ENCODE data around the gene ZNF488.
"Not testable (repeated sequence)": the region's sequence is repeated elsewhere in the genome, so short reads cannot be mapped to it uniquely, and the experiment has no call there.

The ZNF488 gene

GRCh38 chr10:47409866-47410256, 25.8 kb upstream of the ZNF488 start:
- DNase-seq (ENCODE audit: low read depth, low spot score): no peak

DNA sequence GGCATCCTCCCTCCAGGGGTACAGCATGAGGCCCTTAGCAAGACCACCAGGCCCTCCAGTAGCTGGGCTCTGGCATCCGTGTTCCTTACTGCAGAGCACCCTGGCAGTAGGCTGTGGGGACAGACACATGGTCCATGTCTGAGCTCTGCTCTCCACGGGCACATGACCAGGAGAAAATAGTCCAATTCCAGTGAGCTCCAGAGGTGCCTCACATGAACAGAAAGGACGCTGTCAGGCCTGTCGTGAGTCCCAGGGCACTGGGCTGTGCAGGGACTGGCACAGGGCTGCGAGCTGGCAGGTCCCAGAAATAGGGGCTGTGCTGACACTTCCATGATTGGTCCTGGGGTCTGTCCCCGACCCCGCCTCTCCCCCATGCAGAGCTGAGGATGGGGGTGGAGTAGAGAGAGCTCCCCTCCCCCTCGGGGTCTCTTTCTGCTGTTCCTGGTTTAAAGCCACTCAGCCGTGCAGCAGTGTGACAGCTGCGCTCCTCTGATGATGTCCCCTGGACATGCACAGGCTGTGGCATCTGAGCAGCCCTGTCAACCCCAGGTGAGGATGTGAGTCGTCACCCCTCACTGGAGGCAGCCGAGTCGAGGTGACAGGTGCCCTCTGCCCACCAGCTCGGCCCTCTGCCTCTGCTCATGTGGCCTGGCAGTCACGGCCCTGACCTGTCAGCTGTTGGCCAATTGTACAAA, 25.2 kb upstream of the ZNF488 start:
- DNase-seq (ENCODE audit: low read depth, low spot score): no peak

DNA sequence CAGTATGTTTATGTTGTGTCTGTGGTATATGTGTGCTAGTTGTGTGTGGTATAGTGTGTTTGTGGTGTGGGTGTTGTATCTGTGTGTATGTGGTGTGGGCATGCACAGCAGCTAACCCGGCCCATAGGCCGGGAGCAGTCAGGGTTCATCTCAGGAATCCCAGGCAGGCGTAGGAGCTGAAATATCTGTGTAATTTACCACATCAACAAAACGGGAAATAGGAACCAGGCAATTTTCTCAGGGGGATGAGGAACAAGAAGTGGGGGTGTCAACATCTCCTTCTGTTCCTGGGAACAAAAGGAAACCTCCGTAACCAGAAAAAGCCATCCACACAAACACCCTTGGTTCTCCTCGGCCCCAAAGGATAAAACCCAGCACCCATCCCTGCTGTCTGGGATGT, 24.5 kb upstream of the ZNF488 start:
- DNase-seq (ENCODE audit: low read depth, low spot score): no peak

GRCh38 chr10:47406870-47407691, 23.0 kb upstream of the ZNF488 start:
- no peak for DNase-seq (ENCODE audit: low read depth, low spot score)

- no peak for DNase-seq (ENCODE audit: low read depth, low spot score)
These were observed 22.4 kb upstream of the ZNF488 start for GRCh38 chr10:47406548-47406869.

DNA sequence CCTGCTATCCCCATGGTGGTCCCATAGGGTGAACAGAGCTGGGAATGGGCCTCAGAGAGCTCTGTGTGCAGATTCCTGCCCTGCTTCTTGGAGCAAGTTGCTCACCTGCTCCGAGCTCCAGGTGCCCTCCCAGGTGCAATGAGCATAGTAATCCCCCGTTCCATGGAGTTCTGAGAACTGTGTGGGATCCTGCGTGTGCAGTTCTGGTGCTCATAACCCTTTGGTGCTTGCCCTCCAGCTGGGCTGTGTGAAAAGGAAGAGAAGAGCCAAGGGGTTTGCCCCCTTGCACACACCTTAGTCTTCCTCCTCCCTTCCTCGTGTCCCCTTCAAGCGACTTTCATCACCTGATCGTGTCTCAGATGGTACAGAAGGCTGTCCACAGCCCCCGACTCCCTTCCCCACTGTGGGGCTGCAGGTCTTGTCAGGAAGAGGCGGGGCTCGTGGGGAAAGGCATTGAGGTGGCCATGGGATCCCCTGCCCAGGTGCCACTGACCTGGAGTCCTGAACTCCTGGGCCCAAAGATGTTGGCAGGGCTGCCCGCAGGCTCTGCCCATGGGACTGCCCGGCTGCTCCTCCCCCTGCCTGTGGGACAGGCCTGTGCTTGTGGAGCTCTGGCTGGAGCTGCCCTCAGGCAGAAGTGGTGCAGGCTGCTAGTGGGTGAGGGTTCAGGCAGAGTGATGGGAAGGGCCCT, 21.9 kb upstream of the ZNF488 start:
- no peak for DNase-seq (ENCODE audit: low read depth, low spot score)

GRCh38 chr10:47404937-47405336, 20.8 kb upstream of the ZNF488 start:
- no peak for DNase-seq (ENCODE audit: low read depth, low spot score)

- no peak for DNase-seq (ENCODE audit: low read depth, low spot score)
These were observed 20.4 kb upstream of the ZNF488 start for GRCh38 chr10:47404446-47404845.

DNA sequence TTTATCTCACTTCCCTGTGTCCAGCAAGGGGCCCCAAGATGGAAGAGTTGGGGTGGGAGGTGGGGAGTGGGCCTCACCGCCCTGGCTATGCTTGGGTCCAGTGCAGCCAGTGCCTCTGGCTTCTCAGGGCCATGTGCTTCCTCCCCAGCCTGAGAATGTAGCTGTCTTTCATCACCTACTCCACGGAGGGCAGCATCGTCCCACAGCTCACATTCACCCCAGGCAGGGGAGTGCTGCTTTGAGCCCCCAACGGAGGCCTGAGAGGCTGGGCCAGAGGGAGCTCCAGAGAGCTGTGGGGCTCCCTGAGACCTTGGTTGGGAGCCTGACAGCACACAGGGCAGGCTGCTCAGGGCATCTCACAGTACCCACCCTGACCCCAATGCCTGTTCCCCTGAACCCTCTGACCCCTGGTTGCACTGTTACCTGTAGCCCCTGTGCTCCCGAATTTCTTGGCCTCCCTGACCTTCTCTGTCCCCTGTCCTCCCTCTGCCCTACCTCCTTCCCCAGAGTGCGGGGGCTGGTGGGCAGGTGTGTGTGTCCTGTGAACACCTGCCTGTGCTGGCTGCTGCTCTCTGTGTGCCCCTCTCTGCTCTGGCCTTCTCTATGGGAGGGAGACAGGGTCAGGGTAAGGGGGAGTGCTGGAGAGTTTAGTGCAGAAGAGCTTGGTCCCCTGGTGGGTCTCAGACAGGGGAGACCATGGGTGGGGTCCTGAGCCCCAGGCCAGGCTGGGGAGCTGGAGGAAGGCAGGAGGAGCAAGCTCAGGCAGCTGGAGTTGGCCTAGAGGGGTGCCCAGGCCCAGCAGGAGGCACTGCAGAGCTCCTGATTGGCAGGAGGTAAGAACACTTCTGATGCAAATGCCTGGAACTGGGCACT, 19.6 kb upstream of the ZNF488 start:
- no peak for DNase-seq (ENCODE audit: low read depth, low spot score)

GRCh38 chr10:47402641-47403301, 18.7 kb upstream of the ZNF488 start:
- DNase-seq (ENCODE audit: low read depth, low spot score): peak; percentile 67

GRCh38 chr10:47401874-47402640, 18.0 kb upstream of the ZNF488 start:
- no peak for DNase-seq (ENCODE audit: low read depth, low spot score)

DNA sequence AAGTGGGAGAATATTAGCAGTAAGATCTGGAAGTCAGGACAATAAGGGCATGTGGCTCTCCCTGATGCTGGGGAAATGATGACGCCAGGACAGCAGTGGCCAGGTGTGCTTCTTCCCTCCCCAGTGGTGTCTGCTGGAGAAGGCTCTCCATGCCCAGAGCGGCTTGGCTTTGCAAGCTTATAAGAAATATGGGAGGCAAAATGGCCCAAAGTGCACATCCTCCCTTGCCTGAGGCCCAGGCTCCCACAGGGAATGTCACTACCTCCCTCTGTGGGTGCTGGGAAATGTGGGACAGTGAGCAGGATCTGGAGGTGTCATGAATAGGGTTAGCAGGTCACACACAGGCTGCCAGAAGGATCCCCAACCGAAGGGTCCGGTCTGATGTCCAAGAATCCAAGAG, 17.1 kb upstream of the ZNF488 start:
- DNase-seq (ENCODE audit: low read depth, low spot score): no peak

- no peak for DNase-seq (ENCODE audit: low read depth, low spot score)
These were observed 16.7 kb upstream of the ZNF488 start for GRCh38 chr10:47400786-47401185.

DNA sequence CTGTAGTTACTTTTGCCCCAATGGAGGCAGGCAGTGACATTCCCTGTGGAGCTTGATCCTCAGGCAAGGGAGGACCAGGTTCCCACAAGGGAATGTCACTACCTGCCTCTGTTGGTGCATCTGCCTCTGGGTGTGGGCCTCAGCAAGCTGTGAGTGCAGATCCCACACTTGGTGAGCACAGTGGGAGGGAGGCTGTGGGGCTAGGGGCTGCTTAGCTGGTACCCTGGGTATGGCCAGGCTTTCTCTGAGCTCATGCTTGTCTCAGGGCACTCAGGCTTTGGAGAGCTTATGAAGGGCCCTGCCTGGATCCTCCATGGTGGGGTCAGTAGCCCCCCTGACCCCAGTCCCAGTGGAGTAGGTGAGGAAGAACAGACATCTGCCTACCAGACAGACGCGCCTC, 16.2 kb upstream of the ZNF488 start:
- DNase-seq (ENCODE audit: low read depth, low spot score): no peak

GRCh38 chr10:47397256-47397655, 13.2 kb upstream of the ZNF488 start:
- DNase-seq (ENCODE audit: low read depth, low spot score): no peak

GRCh38 chr10:47396311-47396717, 12.2 kb upstream of the ZNF488 start:
- DNase-seq (ENCODE audit: low read depth, low spot score): no peak

- DNase-seq (ENCODE audit: low read depth, low spot score): no peak
These were observed 5.5 kb upstream of the ZNF488 start for GRCh38 chr10:47389619-47390018.

- no peak for DNase-seq (ENCODE audit: low read depth, low spot score)
These were observed 4.8 kb upstream of the ZNF488 start for GRCh38 chr10:47388879-47389278.

- not testable (repeated sequence) for DNase-seq (ENCODE audit: low read depth, low spot score)
These were observed 2.0 kb upstream of the ZNF488 start for GRCh38 chr10:47386104-47386503.

Measured in iPS DF 19.7 (cell line).